K562 (cell line): ENCODE results near the gene LENG8. TPM values are rescaled to one million over a fixed set of nuclear protein-coding genes. Genes with fewer than 3 reads are reported as not detected.

ENCODE experiments used
- ARID3A ChIP-seq: IDR thresholded peaks from 2 replicates; pipeline ENCODE4 v1.6.1; 2012; ENCODE audit warnings: low read depth, low read length, improper control_type of control experiment, borderline replicate concordance
- ARID4B ChIP-seq: sonication (generic); formaldehyde crosslinking; IDR thresholded peaks from 2 replicates; pipeline ENCODE4 v1.8.0; 2022; ENCODE audit warnings: mild to moderate bottlenecking, missing genetic modification reagents
- BHLHE40 ChIP-seq: IDR thresholded peaks from 2 replicates; pipeline ENCODE4 v1.6.1; 2011; ENCODE audit warnings: low read length, improper control_type of control experiment
- CBX5 ChIP-seq: IDR thresholded peaks from 2 replicates; pipeline ENCODE4 v1.6.1; 2014; ENCODE audit warnings: low read depth, borderline replicate concordance
- DACH1 ChIP-seq: fragments of 450-650 bp; IDR thresholded peaks from 2 replicates; pipeline ENCODE4 v1.6.1; 2018; ENCODE audit not compliant: partially characterized antibody
- ELF1 ChIP-seq: fragments of 200-800 bp; sonication (Bioruptor generic); IDR thresholded peaks from 2 replicates; pipeline ENCODE4 v1.6.1; 2016; ENCODE audit warnings: missing genetic modification characterization, missing compliant biosample characterization
- FOXJ3 ChIP-seq: sonication (generic); formaldehyde crosslinking; IDR thresholded peaks from 2 replicates; pipeline ENCODE4 v1.4.0; 2020; ENCODE audit warnings: mild to moderate bottlenecking, missing genetic modification reagents
- IRF1 ChIP-seq: sonication (generic); formaldehyde crosslinking; IDR thresholded peaks from 2 replicates; pipeline ENCODE4 v1.8.0; 2022; ENCODE audit warnings: missing genetic modification reagents, mild to moderate bottlenecking, borderline replicate concordance
- KDM1A ChIP-seq, 2 experiments: fragments of 450-650 bp; IDR thresholded peaks; 2 replicates each; pipeline ENCODE4 v1.6.1; 2016; ENCODE audit warnings: mild to moderate bottlenecking in 2 of 2
- MITF ChIP-seq: IDR thresholded peaks from 2 replicates; pipeline ENCODE4 v1.6.1; 2014; ENCODE audit warnings: antibody characterized with exemption
- RBM25 ChIP-seq: fragments of 200-400 bp; formaldehyde crosslinking; IDR thresholded peaks from 2 replicates; pipeline ENCODE4 v1.6.1; 2018; ENCODE audit warnings: low read length, low read depth, moderate library complexity; ENCODE audit not compliant: severe bottlenecking
- ZBTB49 ChIP-seq: sonication (generic); formaldehyde crosslinking; IDR thresholded peaks from 2 replicates; pipeline ENCODE4 v1.8.0; 2022; ENCODE audit warnings: missing genetic modification reagents, mild to moderate bottlenecking, borderline replicate concordance
- ZKSCAN8 ChIP-seq: fragments of 200-800 bp; sonication (Bioruptor generic); IDR thresholded peaks from 2 replicates; pipeline ENCODE4 v1.6.1; 2016; ENCODE audit warnings: missing genetic modification characterization, missing compliant biosample characterization
- ZNF124 ChIP-seq: sonication (generic); formaldehyde crosslinking; IDR thresholded peaks from 2 replicates; pipeline ENCODE4 v1.8.1; 2022; ENCODE audit warnings: missing genetic modification reagents
- ZNF584 ChIP-seq: fragments of 200-800 bp; sonication (Bioruptor generic); IDR thresholded peaks from 2 replicates; pipeline ENCODE4 v1.6.1; 2016; ENCODE audit warnings: low read depth, mild to moderate bottlenecking, missing genetic modification characterization, missing compliant biosample characterization
- ZNF699 ChIP-seq: fragments of 250-450 bp; sonication (Bioruptor Pico); IDR thresholded peaks from 2 replicates; pipeline ENCODE4 v1.8.0; 2021; ENCODE audit warnings: mild to moderate bottlenecking, moderate library complexity; ENCODE audit not compliant: insufficient replicate concordance
- polyA plus RNA-seq, 8 experiments: library from polyadenylated mRNA; depleted of rRNA in 4 of 8; stranded (reverse) in 5 of 8; unstranded in 3 of 8; fragments of >200 nt; fragmentation: Nextera tagmentation in 2 of 8; fragmentation: Illumina TruSeq in 1 of 8; extraction: Ambion mirVana in 2 of 8; extraction: Trizol in 1 of 8; gene quantifications; 2 replicates each; pipeline versions ENCODE4 v1.2.1 to v1.2.3, GENCODE V29; 2011 to 2014; ENCODE audit warnings: inconsistent platforms in 1 of 8, missing spikeins in 1 of 8
- total RNA-seq, 7 experiments: library from RNA; depleted of rRNA in 6 of 7; stranded (reverse); fragments of >200 nt in 6 of 7; fragmentation: Illumina TruSeq in 2 of 7; extraction: Trizol in 2 of 7; gene quantifications; 2 replicates each; pipeline versions ENCODE4 v1.2.1 to v1.2.3, GENCODE V29; 2011 to 2021; ENCODE audit warnings: low replicate concordance in 1 of 7

Gene LENG8
- total and polyA plus RNA-seq, 9 of the 15 experiments (the other 6 are each of a cell fraction or from before 2014, with no cell fraction given), result 0.74 to 146 (median 28.1) TPM

GRCh38 chr19:54464630-54465425, 15.8 kb downstream of the LENG8 start (continued):
- TF ChIP-seq ARID3A (no peak), CBX5 (no peak), ARID4B (CRISPR knock-in tag) (no peak; the same call in 1 of the 2 replicates), MITF (no peak), ZNF124 (no peak), DACH1 (no peak), IRF1 (CRISPR knock-in tag) (no peak), RBM25 (no peak), ZBTB49 (CRISPR knock-in tag) (no peak), KDM1A (IDR thresholded peaks at IDR 0.05) (no peak), ELF1 (0 out of 2 replicates have a peak, but pooled peaks have one; percentile 29), ZNF699 (CRISPR knock-in tag) (no peak), BHLHE40 (no peak), ZKSCAN8 (CRISPR knock-in tag) (no peak), FOXJ3 (CRISPR knock-in tag) (no peak), ZNF584 (no peak)
